Measurements from ENCODE around the gene TMEM123. TPM values are rescaled to one million over a fixed set of nuclear protein-coding genes. Genes with fewer than 3 reads are reported as not detected.

Gene TMEM123
- total and polyA plus RNA-seq, 2 of the 13 experiments (the other 11 are each of a cell fraction or from before 2014, with no cell fraction given): 365 to 2,761 TPM

DNA sequence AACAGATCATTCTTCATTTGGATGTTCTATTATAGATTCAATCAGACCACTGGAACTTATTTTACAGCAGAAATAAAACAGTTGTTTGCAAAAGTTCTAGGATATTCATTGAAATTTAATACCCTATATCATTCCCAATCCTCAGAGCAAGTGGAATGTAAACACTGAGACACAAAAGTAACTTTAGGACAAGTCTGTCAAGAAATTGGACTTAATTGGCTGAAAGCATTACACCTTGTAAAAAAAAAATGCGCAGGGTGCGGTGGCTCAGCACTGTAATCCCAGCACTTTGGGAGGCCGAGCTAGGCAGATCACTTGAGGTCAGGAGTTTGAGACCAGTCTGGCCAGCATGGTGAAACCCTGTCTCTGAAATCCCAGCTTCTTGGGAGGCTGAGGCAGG, 29.9 kb upstream of the TMEM123 start (continued):
- TF ChIP-seq, protein P1, sequence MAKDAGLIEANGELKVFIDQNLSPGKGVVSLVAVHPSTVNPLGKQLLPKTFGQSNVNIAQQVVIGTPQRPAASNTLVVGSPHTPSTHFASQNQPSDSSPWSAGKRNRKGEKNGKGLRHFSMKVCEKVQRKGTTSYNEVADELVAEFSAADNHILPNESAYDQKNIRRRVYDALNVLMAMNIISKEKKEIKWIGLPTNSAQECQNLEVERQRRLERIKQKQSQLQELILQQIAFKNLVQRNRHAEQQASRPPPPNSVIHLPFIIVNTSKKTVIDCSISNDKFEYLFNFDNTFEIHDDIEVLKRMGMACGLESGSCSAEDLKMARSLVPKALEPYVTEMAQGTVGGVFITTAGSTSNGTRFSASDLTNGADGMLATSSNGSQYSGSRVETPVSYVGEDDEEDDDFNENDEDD (CRISPR knock-in tag; IDR thresholded peaks at IDR 0.05; ENCODE audit: borderline replicate concordance): no peak

DNA sequence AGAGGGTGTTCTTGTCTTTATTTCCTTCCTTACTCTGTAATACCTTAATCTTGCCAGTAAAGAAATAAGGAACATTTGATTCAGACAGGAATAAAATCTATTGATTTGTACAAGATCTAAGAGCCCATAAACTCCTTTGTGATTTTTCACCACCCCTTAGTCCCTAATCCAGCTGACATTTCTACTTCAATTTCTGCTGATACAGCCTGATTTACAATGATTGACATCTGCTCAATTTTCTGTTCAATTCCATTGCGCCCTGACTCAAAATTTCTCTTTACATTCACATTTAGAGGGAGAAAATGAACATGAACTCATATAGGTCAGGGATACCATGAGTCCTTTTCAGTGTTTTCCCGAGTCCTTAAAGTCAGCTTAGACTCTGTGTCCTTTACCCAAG, 27.2 kb upstream of the TMEM123 start:
- in situ Hi-C loops (cut with HindIII; ENCODE audit: extremely low pct_ligation_motif_present, low pct_unique_long_range_greater_than_20kb) (no loop called here), intact Hi-C loops (cut with micrococcal nuclease; ENCODE audit: unreplicated experiment) (no loop called here)
- H3K4me1 ChIP-seq (ENCODE audit: insufficient read depth, low read length): peaks cover 70% of the 10 kb centered on the region
- no peak for ATAC-seq
- H3K36me3 ChIP-seq (replicated peaks in 1 of 2; ENCODE audit: control insufficient read depth in 1 of 2, insufficient read depth in 2 of 2, low read length in 2 of 2): no peaks in the 10 kb centered on the region
- H3K9ac ChIP-seq (ENCODE audit: insufficient read depth, low read depth, low read length): no peak overlapping the region
- no peaks in the 10 kb centered on the region for H3K27me3 ChIP-seq (ENCODE audit: control insufficient read depth in 1 of 2, insufficient read depth in 2 of 2, low read length in 2 of 2)
- no peak overlapping the region for H3K4me2 ChIP-seq (ENCODE audit: low read depth, low read length)
- WGBS (ENCODE audit: low lambda C conversion rate): 94% methylated on average over 2 of the region's 2 CpGs
- TF ChIP-seq MAFK (conservative IDR thresholded peaks at IDR 0.05 in 1 of 2, IDR thresholded peaks at IDR 0.05 in 1 of 2; ENCODE audit: low read length in 2 of 2) (peak; percentile 77 to 86), MAFF (IDR thresholded peaks at IDR 0.05; ENCODE audit: low read depth, low read length) (peak; percentile 71), RFX5 (IDR thresholded peaks at IDR 0.05; ENCODE audit: low read depth, low read length) (no peak)
- no peaks in the 10 kb centered on the region for H3K9me3 ChIP-seq (ENCODE audit: low read length)
- H4K20me1 ChIP-seq (ENCODE audit: insufficient read depth, low read length): no peaks in the 10 kb centered on the region
- H3K27ac ChIP-seq (ENCODE audit: extremely low read length, insufficient read depth, low read length): no peak overlapping the region
- no peak for DNase-seq (ENCODE audit: low spot score)
- BruUV-seq (replicated peaks): no TSS peak
- H3K4me3 ChIP-seq (replicated peaks in 1 of 3; ENCODE audit: insufficient read depth in 1 of 3, low read depth in 2 of 3, low read length in 3 of 3): no peak overlapping the region
- POLR2A ChIA-PET: no interaction called here
- CTCF ChIA-PET (ENCODE audit: low intra/inter-chr PET ratio, low total read pairs): no interaction called here
- no peaks in the 10 kb centered on the region for H3K79me2 ChIP-seq (ENCODE audit: insufficient read depth, low read length)
- FAIRE-seq: no peak
- no peak overlapping the region for H2AFZ ChIP-seq (ENCODE audit: low read length)

DNA sequence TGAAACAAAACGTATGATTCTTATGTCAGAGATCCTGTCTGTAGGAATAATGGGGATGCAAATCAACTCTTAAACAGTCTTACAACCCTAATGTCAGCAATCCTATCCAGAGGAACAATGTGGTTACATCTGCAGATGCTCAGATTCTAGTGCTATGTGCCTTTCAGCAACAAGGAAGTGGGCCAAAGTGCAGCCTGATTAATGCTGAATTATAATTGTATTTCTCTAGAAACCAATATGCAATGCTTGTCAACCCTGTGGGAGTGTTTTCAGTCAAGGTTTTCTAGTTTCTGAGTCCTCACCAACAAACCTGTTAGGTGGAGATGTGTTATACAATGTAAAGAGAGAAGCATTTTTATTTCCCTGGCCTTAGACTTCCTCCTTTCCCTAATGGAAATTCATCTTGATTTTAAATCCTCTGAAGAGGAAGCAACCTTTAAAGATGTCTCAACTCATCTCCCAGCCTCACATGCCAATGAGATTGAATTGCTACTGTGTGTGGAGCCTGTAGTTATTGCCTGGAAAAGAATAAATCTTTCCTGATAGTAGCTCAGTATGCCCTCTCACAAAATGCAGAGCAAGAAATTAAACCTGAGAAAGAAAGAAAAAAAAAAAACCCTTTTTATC, 26.2 kb upstream of the TMEM123 start:
- Histone ChIP-seq H3K27ac (ENCODE audit: extremely low read length, insufficient read depth, low read length) (no peak overlapping the region), H4K20me1 (ENCODE audit: insufficient read depth, low read length) (no peaks in the 10 kb centered on the region), H3K9ac (ENCODE audit: insufficient read depth, low read depth, low read length) (no peak overlapping the region), H2AFZ (ENCODE audit: low read length) (no peak overlapping the region), H3K4me3 (replicated peaks in 1 of 3; ENCODE audit: insufficient read depth in 1 of 3, low read depth in 2 of 3, low read length in 3 of 3) (no peak overlapping the region), H3K79me2 (ENCODE audit: insufficient read depth, low read length) (no peaks in the 10 kb centered on the region), H3K4me2 (ENCODE audit: low read depth, low read length) (no peak overlapping the region), H3K4me1 (ENCODE audit: insufficient read depth, low read length) (peaks cover 70% of the 10 kb centered on the region), H3K9me3 (ENCODE audit: low read length) (no peaks in the 10 kb centered on the region), H3K27me3 (ENCODE audit: control insufficient read depth in 1 of 2, insufficient read depth in 2 of 2, low read length in 2 of 2) (no peaks in the 10 kb centered on the region), H3K36me3 (replicated peaks in 1 of 2; ENCODE audit: control insufficient read depth in 1 of 2, insufficient read depth in 2 of 2, low read length in 2 of 2) (no peaks in the 10 kb centered on the region)
- ATAC-seq (no peak), FAIRE-seq (no peak), DNase-seq (ENCODE audit: low spot score) (no peak)
- BruUV-seq (replicated peaks): no TSS peak
- intact Hi-C loops (cut with micrococcal nuclease; ENCODE audit: unreplicated experiment) (no loop called here), in situ Hi-C loops (cut with HindIII; ENCODE audit: extremely low pct_ligation_motif_present, low pct_unique_long_range_greater_than_20kb) (no loop called here)
- POLR2A ChIA-PET: no interaction called here
- CTCF ChIA-PET (ENCODE audit: low intra/inter-chr PET ratio, low total read pairs): no interaction called here
- 94% methylated on average over 1 of the region's 1 CpG for WGBS (ENCODE audit: low lambda C conversion rate)
- TF ChIP-seq FIP1L1 (IDR thresholded peaks at IDR 0.05; ENCODE audit: borderline replicate concordance, insufficient read depth, low read depth, low read length) (no peak), STAT5B (CRISPR knock-in tag; IDR thresholded peaks at IDR 0.05) (no peak), ZNF749 (CRISPR knock-in tag; IDR thresholded peaks at IDR 0.05; ENCODE audit: borderline replicate concordance) (no peak), SMAD3 (CRISPR knock-in tag; IDR thresholded peaks at IDR 0.05) (no peak), FOXP1 (IDR thresholded peaks at IDR 0.05) (no peak), FOXP1 (CRISPR knock-in tag; IDR thresholded peaks at IDR 0.05) (no peak), ZNF670 (CRISPR knock-in tag; IDR thresholded peaks at IDR 0.05; ENCODE audit: borderline replicate concordance) (no peak), TCF7 (IDR thresholded peaks at IDR 0.05; ENCODE audit: low read depth) (no peak), ZBTB20 (CRISPR knock-in tag; IDR thresholded peaks at IDR 0.05; ENCODE audit: borderline replicate concordance, low read depth) (no peak)
- TF ChIP-seq, protein P2, sequence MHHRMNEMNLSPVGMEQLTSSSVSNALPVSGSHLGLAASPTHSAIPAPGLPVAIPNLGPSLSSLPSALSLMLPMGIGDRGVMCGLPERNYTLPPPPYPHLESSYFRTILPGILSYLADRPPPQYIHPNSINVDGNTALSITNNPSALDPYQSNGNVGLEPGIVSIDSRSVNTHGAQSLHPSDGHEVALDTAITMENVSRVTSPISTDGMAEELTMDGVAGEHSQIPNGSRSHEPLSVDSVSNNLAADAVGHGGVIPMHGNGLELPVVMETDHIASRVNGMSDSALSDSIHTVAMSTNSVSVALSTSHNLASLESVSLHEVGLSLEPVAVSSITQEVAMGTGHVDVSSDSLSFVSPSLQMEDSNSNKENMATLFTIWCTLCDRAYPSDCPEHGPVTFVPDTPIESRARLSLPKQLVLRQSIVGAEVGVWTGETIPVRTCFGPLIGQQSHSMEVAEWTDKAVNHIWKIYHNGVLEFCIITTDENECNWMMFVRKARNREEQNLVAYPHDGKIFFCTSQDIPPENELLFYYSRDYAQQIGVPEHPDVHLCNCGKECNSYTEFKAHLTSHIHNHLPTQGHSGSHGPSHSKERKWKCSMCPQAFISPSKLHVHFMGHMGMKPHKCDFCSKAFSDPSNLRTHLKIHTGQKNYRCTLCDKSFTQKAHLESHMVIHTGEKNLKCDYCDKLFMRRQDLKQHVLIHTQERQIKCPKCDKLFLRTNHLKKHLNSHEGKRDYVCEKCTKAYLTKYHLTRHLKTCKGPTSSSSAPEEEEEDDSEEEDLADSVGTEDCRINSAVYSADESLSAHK (CRISPR knock-in tag; IDR thresholded peaks at IDR 0.05; ENCODE audit: borderline replicate concordance): no peak

Data from HepG2 (cell line).